K562 (cell line): ENCODE data around the gene HARS2. TPM values are rescaled to one million over a fixed set of nuclear protein-coding genes. Genes with fewer than 3 reads are reported as not detected.
A peak's percentile ranks its signal among the peaks of the same experiment; 100 is the strongest.

ENCODE experiments used
- ATAC-seq: fragments of 200-7000 bp; cut with Tn5 transposase; 3 replicates; pipeline ENCODE4 v1.9.1; 2020; ENCODE audit warnings: moderate library complexity
- BruUV-seq: library from RNA; stranded (reverse); fragments of 400-500 nt; replicated peaks from 2 replicates; lab custom pipeline; 2021; lab: Mats Ljungman, UMichigan
- CTCF ChIA-PET: fragments of 300-600 bp; formaldehyde crosslinking; extraction: SDS; loops from one replicate; lab custom pipeline; 2021; ENCODE audit warnings: low intra/inter-chr PET ratio; lab: Yijun Ruan, JAX
- POLR2A ChIA-PET: fragments of 300-600, 350-650 bp; sonication (Branson Sonifier 250); formaldehyde crosslinking; extraction: SDS; loops from one replicate; lab custom pipeline; 2021; ENCODE audit warnings: antibody characterized with exemption, inconsistent platforms; lab: Yijun Ruan, JAX
- DNase-seq, 4 experiments: peaks; one replicate each; pipeline versions ENCODE4 v3.0.0 to v3.0.0-alpha.2; 2011 to 2018; ENCODE audit warnings: low spot score in 3 of 4, mixed read lengths in 3 of 4; ENCODE audit errors: extremely low read depth in 1 of 4
- FAIRE-seq: peaks from 2 replicates; lab custom pipeline; 2011; peaks lifted over from hg19 to GRCh38; lab: Jason Lieb, UNC
- H2AFZ ChIP-seq: 2 replicates; pipeline ENCODE4 v1.6.0; 2011; ENCODE audit warnings: low read depth, low read length, control low read depth, inconsistent platforms
- H3K27ac ChIP-seq: fragments of 200-600 bp; 3 replicates; pipeline ENCODE4 v1.8.0; 2011; ENCODE audit warnings: low read depth, mild to moderate bottlenecking, control low read depth, inconsistent platforms, low read length, moderate library complexity, mixed read lengths; ENCODE audit errors: extremely low read depth
- H3K27me3 ChIP-seq, 2 experiments: fragments of 300-600 bp in 1 of 2; 2 replicates in 1 of 2; 3 replicates in 1 of 2; pipeline versions ENCODE4 v1.6.0 to v1.8.0; 2011; ENCODE audit warnings: inconsistent platforms in 2 of 2, low read length in 2 of 2, mild to moderate bottlenecking in 1 of 2, mixed read lengths in 1 of 2, moderate library complexity in 1 of 2; ENCODE audit not compliant: control insufficient read depth in 2 of 2, insufficient read depth in 2 of 2
- H3K36me3 ChIP-seq: fragments of 300-600 bp; 3 replicates; pipeline ENCODE4 v1.8.0; 2011; ENCODE audit warnings: mild to moderate bottlenecking, low read length, inconsistent platforms; ENCODE audit not compliant: control insufficient read depth, insufficient read depth
- H3K4me1 ChIP-seq, 2 experiments: fragments of 200-600 bp in 1 of 2; replicated peaks in 1 of 2; 2 replicates in 1 of 2; 3 replicates in 1 of 2; pipeline versions ENCODE4 v1.5.1 to v1.8.0; 2011; ENCODE audit warnings: inconsistent platforms in 2 of 2, low read length in 2 of 2, mild to moderate bottlenecking in 1 of 2, mixed read lengths in 1 of 2, moderate library complexity in 1 of 2; ENCODE audit not compliant: control insufficient read depth in 2 of 2, insufficient read depth in 2 of 2
- H3K4me2 ChIP-seq: 2 replicates; pipeline ENCODE4 v1.6.1; 2011; ENCODE audit warnings: low read length, control low read depth, inconsistent platforms, mixed read lengths; ENCODE audit not compliant: insufficient read depth
- H3K4me3 ChIP-seq: fragments of 200-600 bp; sonication (generic), shearing (Covaris generic); 2 replicates; pipeline ENCODE4 v1.5.1; 2016; ENCODE audit warnings: control low read depth, inconsistent platforms
- H3K79me2 ChIP-seq: fragments of 200-600 bp; 3 replicates; pipeline ENCODE4 v1.8.0; 2011; ENCODE audit warnings: low read length, inconsistent platforms; ENCODE audit not compliant: control insufficient read depth, insufficient read depth
- H3K9ac ChIP-seq, 2 experiments: 2 replicates each; pipeline versions ENCODE4 v1.6.0 to v1.6.1; 2011; ENCODE audit warnings: low read depth in 2 of 2, low read length in 2 of 2, control low read depth in 1 of 2, inconsistent platforms in 1 of 2, mild to moderate bottlenecking in 1 of 2, mixed read lengths in 1 of 2; ENCODE audit not compliant: insufficient read depth in 1 of 2
- H3K9me1 ChIP-seq: one replicate; pipeline ENCODE4 v1.6.0; 2011; ENCODE audit warnings: inconsistent platforms, mild to moderate bottlenecking, low read length, moderate library complexity; ENCODE audit not compliant: control insufficient read depth, insufficient read depth
- H3K9me3 ChIP-seq: replicated peaks from 2 replicates; pipeline ENCODE4 v1.5.1; 2011; ENCODE audit warnings: low read depth, low read length, inconsistent platforms; ENCODE audit not compliant: control insufficient read depth, insufficient read depth
- H4K20me1 ChIP-seq: replicated peaks from 2 replicates; pipeline ENCODE4 v1.6.1; 2011; ENCODE audit warnings: low read length, inconsistent platforms, mixed read lengths; ENCODE audit not compliant: control insufficient read depth, insufficient read depth
- AFF1 ChIP-seq, 2 experiments: fragments of 450-650 bp; IDR thresholded peaks; 2 replicates each; pipeline ENCODE4 v1.6.1; 2018; ENCODE audit warnings: mild to moderate bottlenecking in 2 of 2, low read depth in 1 of 2; ENCODE audit not compliant: partially characterized antibody in 2 of 2
- CHD1 ChIP-seq: fragments of 200-600 bp; sonication (generic); IDR thresholded peaks from one replicate; pipeline ENCODE4 v1.6.1; 2012; ENCODE audit warnings: mild to moderate bottlenecking, moderate library complexity, low read length, inconsistent platforms
- CLOCK ChIP-seq: fragments of 250-450 bp; sonication (Bioruptor Pico); IDR thresholded peaks from 2 replicates; pipeline ENCODE4 v1.4.0; 2020; ENCODE audit warnings: mild to moderate bottlenecking, moderate library complexity, borderline replicate concordance
- HDAC3 ChIP-seq: fragments of 450-650 bp; IDR thresholded peaks from 2 replicates; pipeline ENCODE4 v1.6.1; 2018; ENCODE audit warnings: borderline replicate concordance, mild to moderate bottlenecking, moderate library complexity; ENCODE audit not compliant: partially characterized antibody
- KHSRP ChIP-seq: fragments of 450-650 bp; IDR thresholded peaks from 2 replicates; pipeline ENCODE4 v1.6.1; 2017
- MYNN ChIP-seq, 2 experiments: sonication (generic); formaldehyde crosslinking in 1 of 2; IDR thresholded peaks; 2 replicates each; pipeline versions ENCODE4 v1.5.0 to v1.6.1; 2016 to 2020; ENCODE audit warnings: antibody characterized with exemption in 1 of 2, missing genetic modification reagents in 1 of 2
- NR2C2 ChIP-seq, 2 experiments: fragments of 200-800 bp in 1 of 2; sonication (Bioruptor generic) in 1 of 2; sonication (generic) in 1 of 2; formaldehyde crosslinking in 1 of 2; IDR thresholded peaks; 2 replicates each; pipeline versions ENCODE4 v1.6.1 to v1.8.0; 2016 to 2022; ENCODE audit warnings: mild to moderate bottlenecking in 1 of 2, missing compliant biosample characterization in 1 of 2, missing genetic modification characterization in 1 of 2, missing genetic modification reagents in 1 of 2
- SIN3A ChIP-seq, 2 experiments: fragments of 150-350 bp in 1 of 2; IDR thresholded peaks; 2 replicates each; pipeline ENCODE4 v1.6.1; 2011 to 2016; ENCODE audit warnings: borderline replicate concordance in 2 of 2, low read depth in 2 of 2, low read length in 2 of 2, mild to moderate bottlenecking in 2 of 2, moderate library complexity in 2 of 2; ENCODE audit not compliant: control insufficient read depth in 1 of 2
- SRSF9 ChIP-seq: fragments of 200-400 bp; formaldehyde crosslinking; IDR thresholded peaks from 2 replicates; pipeline ENCODE4 v1.6.1; 2017; ENCODE audit warnings: low read depth, low read length, borderline replicate concordance
- TAF9B ChIP-seq: fragments of 450-650 bp; IDR thresholded peaks from 2 replicates; pipeline ENCODE4 v1.6.1; 2018; ENCODE audit warnings: mild to moderate bottlenecking; ENCODE audit not compliant: partially characterized antibody
- ZNF124 ChIP-seq: sonication (generic); formaldehyde crosslinking; IDR thresholded peaks from 2 replicates; pipeline ENCODE4 v1.8.1; 2022; ENCODE audit warnings: missing genetic modification reagents
- ZNF384 ChIP-seq: IDR thresholded peaks from 2 replicates; pipeline ENCODE4 v1.6.1; 2012; ENCODE audit warnings: low read depth, low read length, improper control_type of control experiment
- WGBS: fragments of 100-300 bp; shearing (Covaris generic); methylation state at CpG from one replicate; pipeline ENCODE4 v1.1.6; 2016; ENCODE audit warnings: low coverage, mixed read lengths; ENCODE audit not compliant: insufficient coverage; ENCODE audit errors: missing lambda C conversion rate; 5-methylcytosine and 5-hydroxymethylcytosine counted together
- in situ Hi-C: fragments of 300-500 bp; cut with MboI; formaldehyde crosslinking; loops from 4 replicates; pipeline ENCODE4 v1.15.0; 2018; ENCODE audit warnings: inconsistent platforms, mixed read lengths
- intact Hi-C: fragments of 100-400 bp; cut with micrococcal nuclease; formaldehyde crosslinking; loops from 2 replicates; pipeline ENCODE4 v1.14.2; 2022
- polyA plus RNA-seq, 8 experiments: library from polyadenylated mRNA; depleted of rRNA in 4 of 8; stranded (reverse) in 5 of 8; unstranded in 3 of 8; fragments of >200 nt; fragmentation: Nextera tagmentation in 2 of 8; fragmentation: Illumina TruSeq in 1 of 8; extraction: Ambion mirVana in 2 of 8; extraction: Trizol in 1 of 8; gene quantifications; 2 replicates each; pipeline versions ENCODE4 v1.2.1 to v1.2.3, GENCODE V29; 2011 to 2014; ENCODE audit warnings: inconsistent platforms in 1 of 8, missing spikeins in 1 of 8
- total RNA-seq, 7 experiments: library from RNA; depleted of rRNA in 6 of 7; stranded (reverse); fragments of >200 nt in 6 of 7; fragmentation: Illumina TruSeq in 2 of 7; extraction: Trizol in 2 of 7; gene quantifications; 2 replicates each; pipeline versions ENCODE4 v1.2.1 to v1.2.3, GENCODE V29; 2011 to 2021; ENCODE audit warnings: low replicate concordance in 1 of 7

HARS2 gene
- total and polyA plus RNA-seq, 9 of the 15 experiments (the other 6 are each of a cell fraction or from before 2014, with no cell fraction given): 8.5 to 41.6 (median 27.1) TPM

DNA sequence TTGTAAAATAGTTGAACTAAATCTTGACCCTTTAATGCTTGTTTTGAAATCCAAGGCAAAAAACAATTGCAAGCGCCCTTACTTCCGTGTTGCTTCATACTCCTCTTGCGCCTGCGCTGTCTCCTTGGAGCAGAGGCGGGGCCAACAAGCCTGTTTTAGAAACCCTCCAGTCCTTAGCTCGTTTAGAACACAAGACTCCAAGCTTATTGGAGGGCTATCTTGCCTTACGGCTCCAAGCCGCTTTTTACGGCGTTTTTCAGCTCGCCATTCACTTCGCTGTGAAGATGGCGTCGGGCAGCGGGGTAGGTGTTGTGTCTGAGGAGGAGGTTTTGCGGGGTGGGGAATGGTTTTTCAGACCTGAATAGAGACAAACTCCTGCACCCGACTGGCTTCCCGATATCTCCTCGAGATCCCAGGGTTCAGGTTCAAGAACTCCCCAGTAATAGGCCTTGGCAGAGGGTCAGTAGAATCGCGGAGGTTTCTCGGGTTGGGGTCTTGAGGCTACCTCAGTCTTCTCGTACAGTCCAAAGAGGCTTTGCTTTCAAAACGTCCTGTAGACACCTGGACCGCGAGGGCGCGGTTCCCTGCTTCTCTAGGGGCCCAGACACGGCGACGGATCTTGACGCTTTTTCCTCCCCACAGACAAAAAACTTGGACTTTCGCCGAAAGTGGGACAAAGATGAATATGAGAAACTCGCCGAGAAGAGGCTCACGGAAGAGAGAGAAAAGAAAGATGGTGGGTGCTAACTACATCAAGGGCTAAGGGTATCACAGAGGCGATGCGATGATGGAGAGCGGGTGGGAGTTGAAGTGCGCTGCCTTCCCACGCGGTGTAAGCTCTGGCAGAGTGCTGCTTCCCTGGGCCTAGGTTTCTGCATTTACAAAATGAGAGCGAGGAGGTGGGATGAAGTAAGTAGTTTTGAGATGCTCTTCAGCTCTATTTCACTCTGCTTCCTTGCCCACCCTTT, 9.2 kb downstream of the HARS2 start, which contains the start of gene ZMAT2:
Gene ZMAT2, plus strand, starts transcription at position 271 of the 968 bp plus-strand sequence. Its CDS starts 14 bp downstream, at position 285.
- H3K4me3 ChIP-seq: peak within 1 kb of the TSS; percentile 87
- TF ChIP-seq TAF9B (peak; percentile 92), HDAC3 (no peak), CLOCK (CRISPR knock-in tag) (no peak), ZNF124 (CRISPR knock-in tag) (no peak), SIN3A (IDR thresholded peaks at IDR 0.05; ENCODE audit: borderline replicate concordance in 2 of 2, control insufficient read depth in 1 of 2, low read depth in 2 of 2, low read length in 2 of 2) (peak; percentile 70 to 74; a peak in 2 of 4 replicates), NR2C2 (CRISPR knock-in tag; IDR thresholded peaks at IDR 0.05) (no peak), NR2C2 (tag; IDR thresholded peaks at IDR 0.05) (peak; percentile 25; the same call in 1 of the 2 replicates), AFF1 (IDR thresholded peaks at IDR 0.05; ENCODE audit: low read depth in 1 of 2, partially characterized antibody in 2 of 2) (peak in 1 of 2 experiments; percentile 35), SRSF9 (no peak), CHD1 (peak; percentile 52), MYNN (IDR thresholded peaks at IDR 0.05) (no peak), MYNN (CRISPR knock-in tag; IDR thresholded peaks at IDR 0.05) (no peak), ZNF384 (peak; percentile 57; the same call in 1 of the 2 replicates), KHSRP (no peak)

More for the DNA sequence above, 9.2 kb downstream of the HARS2 start, which contains the start of gene ZMAT2:
- peaks cover 89% of the 10 kb centered on the region for H3K36me3 ChIP-seq
- H3K9ac ChIP-seq: peak within 1 kb of the TSS; percentile 92 to 95
- H2AFZ ChIP-seq: peak within 1 kb of the TSS; percentile 89
- peak; percentile 94 to 97 (median 94) for DNase-seq
- under 1% methylated on average over 43 of the region's 44 CpGs for WGBS
- peak within 1 kb of the TSS; percentile 78 for H3K27ac ChIP-seq
- TSS peak; percentile 58 for BruUV-seq
- peaks cover 19% of the 10 kb centered on the region for H3K79me2 ChIP-seq
- in situ Hi-C loops (no loop called here), intact Hi-C loops (no loop called here)
- 0 out of 2 replicates have a peak, but pooled peaks cover 4% of the 10 kb centered on the region for H4K20me1 ChIP-seq
- ChIA-PET POLR2A (interaction anchor here (0.6 to 3.6 kb wide), 15 partner anchors 8 to 294 kb away, joined by 3 to 34 read pairs (median 4); partner anchors contain the start of genes HARS1, HARS2, IK and NDUFA2), CTCF (no interaction called here)
- peak; percentile 100 for FAIRE-seq
- ATAC-seq: peak; percentile 99
- peak within 1 kb of the TSS; percentile 99 for H3K4me2 ChIP-seq
- H3K4me1 ChIP-seq: peaks cover 0 to 8% of the 10 kb centered on the region in 2 experiments; a peak in 2 of 5 replicates
- H3K27me3 ChIP-seq: no peaks in the 10 kb centered on the region
- H3K9me3 ChIP-seq: no peaks in the 10 kb centered on the region
- no peaks in the 10 kb centered on the region for H3K9me1 ChIP-seq
